ENCODE measurements around the gene MAEA. TPM values are rescaled to one million over a fixed set of nuclear protein-coding genes. Genes with fewer than 3 reads are reported as not detected.

Gene MAEA
- total and polyA plus RNA-seq, 2 experiments from 2014 or later, result 57.3 to 85.0 TPM

GRCh38 chr4:1244081-1244977 is 45.4 kb upstream of the MAEA start:
- Histone ChIP-seq H3K4me3 (no peak overlapping the region), H3K36me3 (ENCODE audit: low read depth) (no peaks in the 10 kb centered on the region), H3K27ac (no peak overlapping the region), H3F3A (ENCODE audit: insufficient read depth) (no peaks in the 10 kb centered on the region), H3K9ac (no peak overlapping the region), H3K9me2 (ENCODE audit: insufficient read depth) (no peaks in the 10 kb centered on the region), H4K20me1 (ENCODE audit: insufficient read depth) (no peaks in the 10 kb centered on the region), H3K4me1 (ENCODE audit: insufficient read depth) (peaks cover 13% of the 10 kb centered on the region; the same call in 1 of the 2 replicates), H2AFZ (no peak overlapping the region), H3K27me3 (replicated peaks; ENCODE audit: insufficient read depth) (no peaks in the 10 kb centered on the region), H3K4me2 (ENCODE audit: unreplicated experiment) (no peak overlapping the region), H3K79me2 (ENCODE audit: insufficient read depth) (peaks cover 82% of the 10 kb centered on the region), H3K9me3 (ENCODE audit: low read depth) (no peaks in the 10 kb centered on the region)
- TF ChIP-seq EZH2 (IDR thresholded peaks at IDR 0.05; ENCODE audit: insufficient read depth, poor library complexity, severe bottlenecking) (no peak), EZH2phosphoT487 (IDR thresholded peaks at IDR 0.05; ENCODE audit: insufficient read depth, low read depth) (no peak)
- in situ Hi-C loops (cut with MboI), result no loop called here
- peak; percentile 28 for DNase-seq
- WGBS, 2 experiments (ENCODE audit: low coverage in 1 of 2, low lambda C conversion rate in 2 of 2, missing lambda C conversion rate in 2 of 2), result 54 to 57% methylated on average over 29 to 32 of the region's 33 CpGs

GRCh38 chr4:1244978-1245471 is 44.7 kb upstream of the MAEA start:
- 78 to 80% methylated on average over 17 to 19 of the region's 19 CpGs for WGBS, 2 experiments (ENCODE audit: low coverage in 1 of 2, low lambda C conversion rate in 2 of 2, missing lambda C conversion rate in 2 of 2)
- Histone ChIP-seq H3K79me2 (ENCODE audit: insufficient read depth) (peaks cover 76% of the 10 kb centered on the region), H3K9me3 (ENCODE audit: low read depth) (no peaks in the 10 kb centered on the region), H3K9me2 (ENCODE audit: insufficient read depth) (no peaks in the 10 kb centered on the region), H3F3A (ENCODE audit: insufficient read depth) (no peaks in the 10 kb centered on the region), H3K36me3 (ENCODE audit: low read depth) (no peaks in the 10 kb centered on the region), H4K20me1 (ENCODE audit: insufficient read depth) (no peaks in the 10 kb centered on the region), H2AFZ (no peak overlapping the region), H3K27me3 (replicated peaks; ENCODE audit: insufficient read depth) (no peaks in the 10 kb centered on the region), H3K4me3 (no peak overlapping the region), H3K4me1 (ENCODE audit: insufficient read depth) (peaks cover 13% of the 10 kb centered on the region; the same call in 1 of the 2 replicates), H3K27ac (no peak overlapping the region), H3K4me2 (ENCODE audit: unreplicated experiment) (no peak overlapping the region), H3K9ac (no peak overlapping the region)
- no peak for DNase-seq
- no peak for TF ChIP-seq EZH2phosphoT487 (IDR thresholded peaks at IDR 0.05; ENCODE audit: insufficient read depth, low read depth)
- TF ChIP-seq EZH2 (IDR thresholded peaks at IDR 0.05; ENCODE audit: insufficient read depth, poor library complexity, severe bottlenecking), result no peak
- in situ Hi-C loops (cut with MboI), result no loop called here

- in situ Hi-C loops (cut with MboI), result no loop called here
- Histone ChIP-seq H3K36me3 (ENCODE audit: low read depth) (no peaks in the 10 kb centered on the region), H3K79me2 (ENCODE audit: insufficient read depth) (peaks cover 80% of the 10 kb centered on the region), H4K20me1 (ENCODE audit: insufficient read depth) (no peaks in the 10 kb centered on the region), H3K9me2 (ENCODE audit: insufficient read depth) (no peaks in the 10 kb centered on the region), H3F3A (ENCODE audit: insufficient read depth) (no peaks in the 10 kb centered on the region), H3K9me3 (ENCODE audit: low read depth) (no peaks in the 10 kb centered on the region), H3K4me2 (ENCODE audit: unreplicated experiment) (peak overlapping the region; percentile 87), H3K4me3 (no peak overlapping the region), H3K27me3 (replicated peaks; ENCODE audit: insufficient read depth) (no peaks in the 10 kb centered on the region), H3K4me1 (ENCODE audit: insufficient read depth) (peaks cover 13% of the 10 kb centered on the region; the same call in 1 of the 2 replicates), H3K27ac (no peak overlapping the region), H2AFZ (no peak overlapping the region), H3K9ac (no peak overlapping the region)
- no peak for DNase-seq
- TF ChIP-seq EZH2 (IDR thresholded peaks at IDR 0.05; ENCODE audit: insufficient read depth, poor library complexity, severe bottlenecking), result no peak
- TF ChIP-seq EZH2phosphoT487 (IDR thresholded peaks at IDR 0.05; ENCODE audit: insufficient read depth, low read depth), result no peak
- 88% methylated on average over 21 to 26 of the region's 26 CpGs for WGBS, 2 experiments (ENCODE audit: low coverage in 1 of 2, low lambda C conversion rate in 2 of 2, missing lambda C conversion rate in 2 of 2)
Observed at GRCh38 chr4:1245481-1246051, 44.1 kb upstream of the MAEA start.

GRCh38 chr4:1246111-1246881 is 43.4 kb upstream of the MAEA start:
- Histone ChIP-seq H3K9ac (peak overlapping the region; percentile 93), H3K36me3 (ENCODE audit: low read depth) (no peaks in the 10 kb centered on the region), H3K4me1 (ENCODE audit: insufficient read depth) (peaks cover 13% of the 10 kb centered on the region; the same call in 1 of the 2 replicates), H3F3A (ENCODE audit: insufficient read depth) (no peaks in the 10 kb centered on the region), H3K9me3 (ENCODE audit: low read depth) (no peaks in the 10 kb centered on the region), H3K27ac (peak overlapping the region; percentile 80), H3K27me3 (replicated peaks; ENCODE audit: insufficient read depth) (no peaks in the 10 kb centered on the region), H3K4me2 (ENCODE audit: unreplicated experiment) (peak overlapping the region; percentile 87), H4K20me1 (ENCODE audit: insufficient read depth) (no peaks in the 10 kb centered on the region), H3K79me2 (ENCODE audit: insufficient read depth) (peaks cover 80% of the 10 kb centered on the region), H3K9me2 (ENCODE audit: insufficient read depth) (no peaks in the 10 kb centered on the region), H2AFZ (no peak overlapping the region), H3K4me3 (peak overlapping the region; percentile 90)
- in situ Hi-C loops (cut with MboI), result no loop called here
- peak; percentile 43 for DNase-seq
- WGBS, 2 experiments (ENCODE audit: low coverage in 1 of 2, low lambda C conversion rate in 2 of 2, missing lambda C conversion rate in 2 of 2), result 73 to 74% methylated on average over 24 of the region's 24 CpGs
- TF ChIP-seq EZH2 (IDR thresholded peaks at IDR 0.05; ENCODE audit: insufficient read depth, poor library complexity, severe bottlenecking), result no peak
- no peak for TF ChIP-seq EZH2phosphoT487 (IDR thresholded peaks at IDR 0.05; ENCODE audit: insufficient read depth, low read depth)
